HG02759 (cell line): ENCODE measurements around the gene LDB3.

ENCODE experiments used
- ATAC-seq: cut with Tn5 transposase; IDR thresholded peaks from one replicate; pipeline ENCODE4 v1.9.1; 2021; ENCODE audit warnings: mild to moderate bottlenecking, moderate library complexity; ENCODE audit not compliant: unreplicated experiment

The LDB3 gene

DNA sequence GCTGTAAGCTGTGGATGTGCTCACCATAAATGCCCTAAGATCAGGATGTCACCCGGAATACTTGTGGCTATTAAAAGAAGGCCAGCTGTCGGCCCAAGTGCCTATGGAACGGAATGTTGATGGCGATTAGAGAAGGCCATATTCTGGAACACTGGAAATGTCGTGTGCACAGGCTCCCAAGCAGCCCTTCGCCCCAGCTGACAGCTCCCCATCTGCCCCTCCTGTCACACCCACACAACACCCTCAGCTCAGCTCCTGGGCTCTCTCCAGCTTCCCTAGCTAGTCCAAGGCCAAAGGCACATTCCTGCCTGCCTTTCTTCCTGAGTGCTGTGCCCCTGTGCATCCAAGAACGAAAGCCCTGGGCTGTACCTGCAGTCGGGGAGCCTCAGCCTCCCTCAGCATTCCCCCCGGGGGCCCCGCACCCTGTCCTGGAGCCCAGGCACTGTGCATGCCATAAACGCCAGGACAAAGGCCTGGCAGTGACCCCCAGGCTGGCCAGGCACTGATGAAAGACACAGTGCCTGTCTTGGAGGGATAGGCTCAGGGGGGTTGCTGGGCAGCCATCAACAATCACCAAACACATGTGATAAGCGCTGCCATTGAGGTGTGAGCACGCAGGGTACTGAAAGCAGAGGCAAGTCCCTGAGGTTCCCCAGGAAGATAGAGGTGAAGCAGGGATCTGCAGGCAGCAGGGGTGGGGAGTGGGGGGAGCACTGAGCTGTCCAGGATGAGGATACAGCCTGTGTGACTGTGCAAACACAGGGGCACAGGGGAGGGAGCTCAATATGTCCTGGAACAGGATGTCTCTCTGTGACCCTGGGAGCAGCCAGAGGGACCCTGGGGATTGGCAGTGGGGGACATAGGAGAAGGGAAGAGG is 3.7 kb upstream of the LDB3 start:
- ATAC-seq = no peak

- no peak for ATAC-seq
These were observed 3.1 kb upstream of the LDB3 start for GRCh38 chr10:86665218-86665607.

DNA sequence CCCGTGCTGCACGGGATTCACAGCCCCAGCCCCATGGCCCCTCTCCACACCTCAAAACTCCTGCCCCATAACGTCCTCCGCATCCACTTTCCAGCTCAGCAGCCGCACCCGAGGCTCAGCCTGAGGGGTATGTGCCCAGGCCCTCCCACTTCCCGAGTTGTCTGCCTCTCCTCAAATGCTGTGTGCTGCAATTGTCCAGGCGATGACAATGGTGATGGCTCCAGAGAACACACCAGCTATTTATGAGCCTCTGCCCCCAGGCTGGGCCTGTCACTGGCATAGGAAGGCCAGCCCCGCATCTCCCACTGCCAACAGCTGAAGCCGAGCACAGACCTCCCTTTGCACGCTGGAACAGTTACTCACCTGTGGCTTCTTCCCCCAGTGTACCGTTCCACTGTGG is 2.4 kb upstream of the LDB3 start:
- ATAC-seq = no peak

DNA sequence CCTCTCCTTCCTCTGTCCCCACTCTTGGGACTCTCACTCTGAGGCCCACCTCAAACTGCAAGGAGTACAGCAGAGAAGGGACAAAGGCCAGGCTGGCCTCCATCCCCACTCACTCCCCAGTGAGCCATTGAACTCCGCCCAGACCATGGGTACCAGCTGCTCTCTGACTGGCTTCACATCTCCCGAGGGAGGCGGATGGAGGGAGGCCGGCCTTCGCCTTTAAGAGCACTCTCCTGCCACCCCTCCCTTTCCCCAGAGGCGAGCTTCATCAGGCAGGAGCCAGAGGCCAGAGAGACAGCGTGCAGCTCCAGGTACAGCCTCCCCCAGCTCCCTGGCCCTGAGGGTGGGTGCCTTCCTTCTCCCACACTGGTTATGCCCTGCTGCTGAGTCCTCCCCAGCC is 1.8 kb upstream of the LDB3 start:
- ATAC-seq = no peak

DNA sequence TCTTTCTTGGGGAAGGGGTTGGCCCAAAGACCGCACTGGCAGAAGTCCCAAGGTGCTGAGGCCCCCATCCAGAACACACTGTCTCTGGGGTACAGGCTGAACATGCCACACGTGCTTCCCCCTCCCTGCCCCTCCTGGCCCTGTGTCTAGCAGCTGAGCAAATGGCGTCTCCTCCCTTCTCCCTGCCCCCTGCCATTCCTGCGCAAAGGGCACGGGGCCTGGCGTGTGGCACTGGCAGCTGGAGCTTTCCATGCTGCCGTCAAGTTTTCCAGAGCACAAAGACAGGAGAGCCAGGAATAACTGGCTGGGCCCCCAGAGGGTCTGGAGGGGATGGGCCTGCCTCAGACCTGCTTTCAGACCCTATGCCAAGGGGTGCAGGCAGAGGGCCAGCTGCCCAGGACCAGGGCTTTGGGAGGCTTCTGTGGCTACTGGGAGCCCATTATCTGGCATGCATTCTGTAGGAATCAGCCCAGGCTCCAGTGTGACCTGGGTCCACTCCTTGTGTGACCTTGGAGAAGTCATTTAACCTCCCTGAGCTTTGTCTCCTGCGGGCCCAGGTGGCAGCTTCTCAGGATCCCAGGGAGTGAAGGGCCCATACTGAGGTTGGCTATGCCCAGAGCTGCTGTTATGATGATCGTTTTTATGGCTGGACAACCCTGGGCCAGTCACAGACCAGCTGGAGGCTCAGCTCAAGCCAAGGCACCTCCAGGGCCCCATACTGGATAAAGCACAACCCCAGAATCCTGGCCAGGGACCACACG is 710 bp upstream of the LDB3 start:
- ATAC-seq = no peak

GRCh38 chr10:86670290-86670811 is 2.0 kb downstream of the LDB3 start:
- ATAC-seq = no peak

- ATAC-seq = no peak
These were observed 2.6 kb downstream of the LDB3 start for GRCh38 chr10:86670876-86671275.

DNA sequence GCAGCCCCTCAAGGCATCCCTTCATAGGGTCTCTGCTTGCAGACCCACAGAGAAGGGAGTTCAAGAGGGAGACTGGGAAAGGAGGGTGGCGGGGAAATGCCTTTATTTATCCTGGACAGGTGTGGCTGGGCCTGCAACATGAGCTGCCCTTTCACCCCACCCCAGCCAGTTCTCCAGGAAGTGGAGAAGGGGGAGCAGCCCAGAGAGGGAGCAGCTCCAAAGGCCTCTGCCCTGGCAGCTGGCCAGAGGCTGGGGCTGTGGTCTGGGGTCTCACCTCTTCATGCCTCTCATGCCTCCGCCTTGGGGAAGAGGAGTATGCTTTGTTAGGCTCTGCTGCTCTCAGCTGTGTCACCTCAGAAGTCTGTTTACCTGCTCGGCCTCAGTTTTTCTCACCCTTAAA is 3.1 kb downstream of the LDB3 start:
- no peak for ATAC-seq

DNA sequence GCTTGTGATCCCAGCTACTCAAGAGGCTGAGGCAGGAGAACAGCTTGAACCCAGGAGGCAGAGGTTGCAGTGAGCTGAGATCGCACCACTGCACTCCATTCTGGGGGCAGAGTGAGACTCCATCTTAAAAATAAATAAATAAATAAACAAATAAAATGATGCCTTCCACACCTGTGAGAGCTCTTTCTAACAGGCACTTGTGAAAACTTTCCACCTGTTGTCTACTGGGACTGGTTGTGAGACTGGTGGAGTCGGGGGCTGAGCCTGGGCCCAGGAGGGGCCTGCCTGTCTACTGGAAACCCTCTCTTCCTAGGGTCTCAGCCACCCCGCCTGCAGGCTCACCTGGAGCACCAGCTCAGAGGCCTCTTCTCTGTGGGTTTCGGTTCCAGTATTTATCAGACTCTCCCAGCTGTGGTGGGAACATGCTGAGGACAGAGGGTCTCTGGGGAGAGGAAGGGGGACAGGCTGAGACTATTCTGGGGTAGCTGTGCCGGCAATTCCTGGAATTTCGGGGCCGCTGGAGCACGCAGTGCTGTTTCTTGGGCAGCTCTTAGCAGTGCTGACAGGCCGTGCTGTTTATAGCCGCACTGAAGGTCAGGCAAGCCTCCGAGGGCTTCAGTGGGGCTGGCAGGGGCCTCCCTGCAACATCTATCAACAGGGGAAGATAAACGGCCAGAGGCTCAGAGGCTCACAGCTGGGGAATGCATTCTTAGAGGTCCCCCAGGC is 3.8 kb downstream of the LDB3 start:
- ATAC-seq = no peak

DNA sequence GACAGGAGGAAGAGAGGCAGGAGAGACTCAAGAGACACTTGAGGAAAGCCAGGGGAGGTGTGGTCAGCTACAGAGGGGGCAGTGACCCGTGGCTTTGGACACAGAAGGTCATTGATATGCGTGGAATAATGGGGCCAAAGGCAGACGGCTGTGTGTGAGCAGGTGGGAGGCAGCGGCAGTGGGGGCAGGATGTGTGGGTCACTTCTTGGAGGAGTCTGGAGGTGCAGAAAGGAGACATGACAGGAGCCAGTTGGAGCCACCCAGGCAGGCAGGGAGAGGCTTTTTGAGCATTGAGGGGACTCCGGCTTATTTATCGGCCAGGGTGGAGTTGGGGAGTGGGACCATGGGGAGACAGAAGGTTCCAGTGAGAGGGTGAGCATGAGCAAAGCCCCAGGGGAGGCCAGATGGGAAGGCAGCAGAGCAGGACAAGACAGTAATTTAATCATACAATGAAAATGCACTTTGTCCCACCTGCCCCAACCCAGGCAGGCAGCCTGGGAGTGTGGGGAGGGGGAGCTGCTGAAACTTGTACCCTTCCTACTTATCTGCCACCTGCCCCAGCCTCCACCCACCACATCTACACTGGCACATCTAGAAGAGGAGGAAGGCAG is 5.0 kb downstream of the LDB3 start:
- no peak for ATAC-seq

DNA sequence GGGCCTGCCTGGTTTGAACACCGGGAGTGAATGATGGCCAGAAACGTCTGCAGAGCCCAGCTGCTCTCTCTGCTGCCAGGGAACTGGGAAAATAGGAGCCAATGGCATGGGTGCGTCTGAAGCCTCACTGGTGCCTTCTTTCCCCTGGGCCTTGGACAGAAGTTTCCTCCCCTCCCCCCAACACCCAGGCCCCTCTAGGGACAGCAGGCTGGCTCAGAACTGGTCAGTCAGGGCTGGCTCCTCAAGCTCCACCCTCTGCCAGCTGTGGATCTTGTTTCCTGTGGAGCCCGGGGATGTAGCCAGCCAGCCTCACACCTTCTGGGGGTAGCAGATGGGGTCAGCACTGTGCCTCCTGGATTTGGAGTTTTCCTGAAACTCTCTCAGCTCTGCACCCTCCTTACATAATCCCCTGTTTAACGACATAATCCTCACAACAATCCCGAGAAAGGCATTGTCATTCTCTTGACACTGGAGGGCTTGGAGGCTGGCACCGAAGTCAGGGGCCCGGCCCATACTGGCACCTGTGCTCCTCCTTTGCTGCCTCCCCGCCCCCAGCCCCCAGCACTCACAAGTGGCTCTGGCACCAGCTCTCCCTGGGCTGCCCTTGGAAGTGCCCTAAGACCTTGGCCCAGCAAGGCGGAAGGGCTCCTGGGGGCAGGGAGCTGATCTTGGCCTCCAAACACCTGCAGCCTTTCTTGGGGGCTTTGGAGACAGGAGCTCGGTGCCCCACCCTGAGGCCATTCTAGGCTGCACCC is 5.7 kb downstream of the LDB3 start:
- ATAC-seq = no peak

DNA sequence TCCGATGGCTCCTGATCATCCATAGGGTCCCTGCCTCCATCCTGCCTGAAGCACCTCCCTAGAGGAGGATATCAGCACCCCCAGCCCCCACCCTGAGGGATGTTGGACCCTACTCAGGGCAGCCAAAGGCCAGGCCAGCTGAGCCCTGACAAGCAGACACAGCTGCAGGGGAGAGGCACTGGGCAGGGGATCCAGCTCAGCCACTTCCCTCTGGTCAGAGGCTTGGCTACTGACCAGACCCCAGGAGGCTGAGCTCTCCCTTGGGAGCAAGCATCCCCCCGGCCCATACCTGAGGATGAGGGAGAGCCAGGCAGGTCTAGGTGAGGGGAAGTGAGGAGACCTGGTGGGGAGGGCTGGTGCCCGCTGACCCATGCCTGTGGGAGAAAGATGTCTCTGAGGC is 6.6 kb downstream of the LDB3 start:
- ATAC-seq = no peak

- ATAC-seq = no peak
These were observed 9.1 kb downstream of the LDB3 start for GRCh38 chr10:86677374-86677773.

- no peak for ATAC-seq
These were observed 10.9 kb downstream of the LDB3 start for GRCh38 chr10:86678999-86679792.

- no peak for ATAC-seq
These were observed 12.7 kb downstream of the LDB3 start for GRCh38 chr10:86681047-86681446.

DNA sequence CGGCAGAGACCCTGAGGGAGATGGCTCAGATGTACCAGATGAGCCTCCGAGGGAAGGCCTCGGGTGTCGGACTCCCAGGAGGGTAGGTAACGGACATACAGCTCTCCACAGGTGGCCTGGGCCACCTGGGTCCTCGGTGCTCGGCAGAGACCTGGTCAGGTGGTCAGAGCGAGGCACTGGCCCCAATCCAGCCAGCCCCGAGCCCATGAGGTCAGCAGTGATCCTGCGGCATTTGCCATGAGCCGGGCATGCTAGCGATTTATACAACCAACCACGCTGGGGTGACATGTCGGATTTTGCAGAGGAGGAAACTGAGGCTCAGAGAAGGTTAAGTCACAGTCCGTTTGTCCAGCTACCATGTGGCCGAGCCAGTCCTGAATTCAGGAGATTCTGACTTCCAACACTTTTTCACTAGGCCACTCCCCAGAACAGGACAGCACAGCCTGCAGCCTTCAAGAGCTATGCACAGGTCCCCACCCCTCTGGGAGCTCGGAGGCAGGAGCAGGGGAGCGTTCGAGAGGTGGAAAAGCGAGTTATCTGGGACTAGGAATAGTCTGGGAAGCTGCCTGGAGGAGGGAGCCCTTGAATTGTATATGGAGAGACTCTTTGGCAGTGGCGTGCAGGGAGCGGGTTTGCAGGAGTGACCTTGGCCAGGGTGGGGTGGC is 13.5 kb downstream of the LDB3 start:
- no peak for ATAC-seq

- no peak for ATAC-seq
These were observed 14.4 kb downstream of the LDB3 start for GRCh38 chr10:86682675-86683074.

DNA sequence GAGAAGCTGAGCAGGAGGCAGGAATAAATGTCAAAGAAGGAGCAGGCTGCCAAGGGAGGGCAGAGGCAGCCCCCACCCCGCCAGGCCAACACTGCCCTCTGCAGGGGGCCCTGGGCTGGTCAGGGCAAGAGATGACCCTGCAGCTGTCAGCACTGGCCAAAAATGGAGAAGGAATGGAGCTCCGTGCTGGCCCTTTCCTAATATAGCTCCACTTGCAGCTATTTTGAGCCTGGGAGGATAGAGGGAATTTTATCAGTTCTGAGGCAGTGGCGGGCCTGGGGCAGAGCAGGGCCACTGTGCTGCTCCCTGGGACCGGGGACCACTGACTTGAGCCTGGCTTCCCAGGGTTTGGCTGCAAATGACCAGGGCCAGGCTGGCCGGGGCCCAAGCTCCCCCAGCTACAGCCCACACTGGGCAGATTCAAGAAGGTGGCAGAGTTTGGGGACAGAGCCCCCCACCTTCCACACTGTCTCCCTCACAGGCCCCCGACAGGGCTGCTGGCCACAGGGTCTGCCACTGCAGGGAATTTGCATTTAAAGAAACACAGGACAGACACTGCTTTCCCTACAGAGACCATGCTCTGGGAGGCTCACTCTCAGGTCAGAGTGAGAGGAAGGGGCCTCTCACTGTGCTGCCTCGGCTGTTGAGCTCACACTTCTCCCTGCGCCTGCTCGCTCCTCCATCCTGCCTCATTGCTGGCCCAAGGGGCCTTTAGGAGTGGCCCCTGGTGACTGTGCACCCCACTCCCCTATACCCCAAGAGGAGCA is 16.2 kb downstream of the LDB3 start:
- no peak for ATAC-seq
